Transverse colon (tissue), 4 donors: ENCODE data around the gene DOK1.

Source experiments
- CTCF ChIP-seq, 5 experiments: fragments of 200-600 bp in 3 of 5; fragments of 450-650 bp in 2 of 5; sonication (generic) in 3 of 5; IDR thresholded peaks; 1 replicate in 2 of 5; 2 replicates in 3 of 5; pipeline ENCODE4 v1.5.1; 2016 to 2017; ENCODE audit warnings: antibody characterized with exemption in 5 of 5, inconsistent platforms in 3 of 5, mild to moderate bottlenecking in 2 of 5, moderate library complexity in 1 of 5
- EP300 ChIP-seq: sonication (generic); formaldehyde crosslinking; IDR thresholded peaks from one replicate; pipeline ENCODE4 v1.6.1; 2017; ENCODE audit warnings: antibody characterized with exemption, low read depth
- POLR2AphosphoS5 ChIP-seq, 3 donors: sonication (generic); formaldehyde crosslinking; IDR thresholded peaks; one replicate each; pipeline ENCODE4 v1.6.1; 2016; ENCODE audit warnings: antibody characterized with exemption in 3 of 3

DNA sequence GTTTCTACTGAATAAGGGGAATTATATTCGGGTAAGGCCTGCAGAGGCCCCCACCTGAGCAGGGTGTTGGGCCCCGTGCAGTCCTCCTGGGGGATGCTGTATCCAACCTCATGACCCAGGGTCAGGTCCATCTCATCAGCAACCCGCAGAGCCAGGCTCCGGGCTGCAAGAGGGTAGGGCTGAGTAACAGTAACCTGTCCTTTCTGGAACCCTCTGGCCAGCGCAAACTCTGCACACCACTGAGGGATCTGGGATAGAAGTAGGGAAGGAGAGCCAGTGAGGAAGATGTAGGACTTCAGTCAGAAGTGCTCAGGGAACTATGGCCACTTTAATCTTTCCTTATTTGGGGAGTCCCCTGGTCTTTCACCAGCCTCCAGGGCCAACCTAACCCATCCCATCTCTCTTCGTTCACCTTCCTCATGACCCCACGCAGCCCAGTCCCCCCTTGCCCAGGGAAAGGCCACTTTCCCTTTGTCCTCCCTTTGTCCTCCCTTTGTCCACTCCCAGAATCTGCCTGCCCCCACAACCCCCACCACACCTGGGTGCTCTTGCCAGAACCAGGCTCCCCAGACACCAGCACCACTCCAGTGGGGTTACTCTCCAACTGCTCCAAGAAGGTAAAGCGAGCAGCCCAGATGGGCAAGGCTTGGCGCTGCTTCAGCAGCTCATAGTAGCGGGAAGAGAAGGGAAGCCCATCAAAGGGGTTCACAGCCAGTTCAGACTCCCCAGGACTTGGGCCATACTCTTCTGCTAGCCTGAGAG is 29.4 kb upstream of the DOK1 start:
- no peak for TF ChIP-seq POLR2AphosphoS5 (IDR thresholded peaks at IDR 0.05)
- no peak for TF ChIP-seq CTCF (IDR thresholded peaks at IDR 0.05)
- no peak for TF ChIP-seq EP300
